ENCODE measurements around the gene FAM186B. TPM values are rescaled to one million over a fixed set of nuclear protein-coding genes. Genes with fewer than 3 reads are reported as not detected.

The FAM186B gene
- total RNA-seq, 1 donor from 2014 or later: not detected

GRCh38 chr12:49554266-49554665 lies 51.2 kb downstream of the FAM186B start:
- Histone ChIP-seq H3K27ac (ENCODE audit: low read depth, low read length) (no peak overlapping the region), H3K4me3 (ENCODE audit: low read length in 3 of 3) (no peak overlapping the region), H3K9me3 (ENCODE audit: control insufficient read depth in 3 of 3, low read length in 3 of 3) (no peaks in the 10 kb centered on the region)

GRCh38 chr12:49553512-49554088 lies 51.8 kb downstream of the FAM186B start:
- H3K4me1 ChIP-seq (ENCODE audit: control insufficient read depth in 3 of 3, insufficient read depth in 3 of 3, low read length in 3 of 3): peaks cover 23 to 27% (median 25%) of the 10 kb centered on the region in 3 donors
- H3K9me3 ChIP-seq (ENCODE audit: control insufficient read depth in 3 of 3, low read length in 3 of 3): no peaks in the 10 kb centered on the region
- H3K27ac ChIP-seq (ENCODE audit: low read depth, low read length): no peak overlapping the region
- H3K9ac ChIP-seq (ENCODE audit: low read depth in 1 of 3, low read length in 3 of 3): no peak overlapping the region
- peaks cover 3 to 11% (median 7%) of the 10 kb centered on the region in 3 donors for H3K27me3 ChIP-seq (ENCODE audit: control insufficient read depth in 3 of 3, insufficient read depth in 3 of 3, low read length in 3 of 3)
- H3K4me3 ChIP-seq (ENCODE audit: low read length in 3 of 3): no peak overlapping the region
- H3K36me3 ChIP-seq (ENCODE audit: control insufficient read depth in 3 of 3, insufficient read depth in 3 of 3, low read length in 3 of 3): peaks cover 24 to 28% (median 26%) of the 10 kb centered on the region in 3 donors

More at GRCh38 chr12:49554266-49554665, 51.2 kb downstream of the FAM186B start:
- H3K4me1 ChIP-seq (ENCODE audit: control insufficient read depth in 3 of 3, insufficient read depth in 3 of 3, low read length in 3 of 3): peaks cover 16 to 20% (median 18%) of the 10 kb centered on the region in 3 donors
- H3K36me3 ChIP-seq (ENCODE audit: control insufficient read depth in 3 of 3, insufficient read depth in 3 of 3, low read length in 3 of 3): peaks cover 31 to 35% (median 33%) of the 10 kb centered on the region in 3 donors
- H3K9ac ChIP-seq (ENCODE audit: low read depth in 1 of 3, low read length in 3 of 3): peak overlapping the region in 1 of 3 donors; percentile 8
- H3K27me3 ChIP-seq (ENCODE audit: control insufficient read depth in 3 of 3, insufficient read depth in 3 of 3, low read length in 3 of 3): peaks cover 2 to 5% (median 3%) of the 10 kb centered on the region in 3 donors

GRCh38 chr12:49552899-49553298 lies 52.5 kb downstream of the FAM186B start:
- Histone ChIP-seq H3K27ac (ENCODE audit: low read depth, low read length) (no peak overlapping the region), H3K4me1 (ENCODE audit: control insufficient read depth in 3 of 3, insufficient read depth in 3 of 3, low read length in 3 of 3) (peaks cover 24 to 31% (median 28%) of the 10 kb centered on the region in 3 donors), H3K4me3 (ENCODE audit: low read length in 3 of 3) (no peak overlapping the region), H3K9ac (ENCODE audit: low read depth in 1 of 3, low read length in 3 of 3) (no peak overlapping the region), H3K27me3 (ENCODE audit: control insufficient read depth in 3 of 3, insufficient read depth in 3 of 3, low read length in 3 of 3) (peaks cover 6 to 18% (median 14%) of the 10 kb centered on the region in 3 donors), H3K36me3 (ENCODE audit: control insufficient read depth in 3 of 3, insufficient read depth in 3 of 3, low read length in 3 of 3) (peaks cover 19 to 21% (median 20%) of the 10 kb centered on the region in 3 donors), H3K9me3 (ENCODE audit: control insufficient read depth in 3 of 3, low read length in 3 of 3) (no peaks in the 10 kb centered on the region)

- peaks cover 10 to 23% (median 19%) of the 10 kb centered on the region in 3 donors for H3K27me3 ChIP-seq (ENCODE audit: control insufficient read depth in 3 of 3, insufficient read depth in 3 of 3, low read length in 3 of 3)
- H3K4me1 ChIP-seq (ENCODE audit: control insufficient read depth in 3 of 3, insufficient read depth in 3 of 3, low read length in 3 of 3): peaks cover 24 to 31% (median 28%) of the 10 kb centered on the region in 3 donors
- peaks cover 14 to 16% (median 16%) of the 10 kb centered on the region in 3 donors for H3K36me3 ChIP-seq (ENCODE audit: control insufficient read depth in 3 of 3, insufficient read depth in 3 of 3, low read length in 3 of 3)
- peak overlapping the region in 1 of 3 donors; percentile 29 for H3K4me3 ChIP-seq (ENCODE audit: low read length in 3 of 3)
- no peaks in the 10 kb centered on the region for H3K9me3 ChIP-seq (ENCODE audit: control insufficient read depth in 3 of 3, low read length in 3 of 3)
- H3K9ac ChIP-seq (ENCODE audit: low read depth in 1 of 3, low read length in 3 of 3): peak overlapping the region in 1 of 3 donors; percentile 41
- H3K27ac ChIP-seq (ENCODE audit: low read depth, low read length): peak overlapping the region; percentile 6
Measured at GRCh38 chr12:49552425-49552824, 53.0 kb downstream of the FAM186B start.

DNA sequence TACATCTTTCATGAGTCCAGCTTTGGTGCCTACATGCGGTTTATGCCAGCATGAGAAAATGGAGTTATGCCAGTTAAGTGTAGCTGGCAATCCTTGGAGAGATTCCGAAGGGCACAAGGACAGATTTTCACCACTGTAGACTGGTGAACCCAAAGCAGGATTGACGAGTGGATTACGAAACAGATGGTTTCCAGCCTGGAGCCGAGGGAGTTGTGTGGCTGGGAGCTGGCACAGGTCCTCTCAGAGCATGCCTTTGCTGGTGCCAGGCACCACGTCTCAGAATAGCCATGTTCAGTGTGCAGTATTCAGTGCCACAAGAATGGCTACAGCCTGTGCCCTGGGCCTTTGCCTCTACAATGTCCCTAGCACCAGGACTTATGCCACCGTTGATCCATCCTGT lies 53.4 kb downstream of the FAM186B start:
- Histone ChIP-seq H3K4me1 (ENCODE audit: control insufficient read depth in 3 of 3, insufficient read depth in 3 of 3, low read length in 3 of 3) (peaks cover 24 to 31% (median 28%) of the 10 kb centered on the region in 3 donors), H3K27me3 (ENCODE audit: control insufficient read depth in 3 of 3, insufficient read depth in 3 of 3, low read length in 3 of 3) (peaks cover 14 to 26% (median 23%) of the 10 kb centered on the region in 3 donors), H3K9me3 (ENCODE audit: control insufficient read depth in 3 of 3, low read length in 3 of 3) (no peaks in the 10 kb centered on the region), H3K36me3 (ENCODE audit: control insufficient read depth in 3 of 3, insufficient read depth in 3 of 3, low read length in 3 of 3) (peaks cover 10 to 13% (median 13%) of the 10 kb centered on the region in 3 donors), H3K4me3 (ENCODE audit: low read length in 3 of 3) (peak overlapping the region in 2 of 3 donors; percentile 18 to 29), H3K9ac (ENCODE audit: low read depth in 1 of 3, low read length in 3 of 3) (peak overlapping the region in 1 of 3 donors; percentile 41), H3K27ac (ENCODE audit: low read depth, low read length) (peak overlapping the region; percentile 6)

DNA sequence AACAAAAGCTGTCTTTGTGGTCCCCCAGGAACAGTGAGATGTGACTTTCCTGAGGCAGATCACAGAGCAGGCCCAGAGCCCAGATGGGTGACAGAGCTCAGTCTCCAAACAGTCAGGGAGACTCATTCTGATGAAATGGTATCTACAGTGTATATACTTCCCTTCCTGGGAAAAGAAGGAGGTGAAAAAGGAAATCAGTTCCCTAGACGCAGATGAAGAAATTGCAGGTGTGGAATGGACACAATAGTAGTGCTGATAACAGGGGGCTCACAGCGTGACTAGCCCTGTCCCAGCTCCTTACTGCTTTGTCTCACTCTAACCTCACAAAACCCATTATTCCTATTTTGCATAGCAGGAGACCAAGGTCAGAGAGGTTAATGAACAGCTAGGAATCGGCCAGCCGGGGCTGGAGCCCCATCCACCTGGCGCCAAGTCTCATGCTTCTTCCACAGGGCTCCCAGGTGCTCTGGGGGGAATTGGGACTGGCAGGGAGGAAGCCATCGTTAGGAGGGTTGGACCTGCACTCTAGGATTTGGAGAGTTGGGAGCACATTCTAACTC lies 54.7 kb downstream of the FAM186B start:
- no peak overlapping the region for H3K27ac ChIP-seq (ENCODE audit: low read depth, low read length)
- peaks cover 22 to 35% (median 33%) of the 10 kb centered on the region in 3 donors for H3K27me3 ChIP-seq (ENCODE audit: control insufficient read depth in 3 of 3, insufficient read depth in 3 of 3, low read length in 3 of 3)
- H3K4me1 ChIP-seq (ENCODE audit: control insufficient read depth in 3 of 3, insufficient read depth in 3 of 3, low read length in 3 of 3): peaks cover 24 to 31% (median 28%) of the 10 kb centered on the region in 3 donors
- H3K4me3 ChIP-seq (ENCODE audit: low read length in 3 of 3): no peak overlapping the region
- peaks cover 0 to 3% (median under 1%) of the 10 kb centered on the region in 3 donors for H3K36me3 ChIP-seq (ENCODE audit: control insufficient read depth in 3 of 3, insufficient read depth in 3 of 3, low read length in 3 of 3)
- no peak overlapping the region for H3K9ac ChIP-seq (ENCODE audit: low read depth in 1 of 3, low read length in 3 of 3)
- no peaks in the 10 kb centered on the region for H3K9me3 ChIP-seq (ENCODE audit: control insufficient read depth in 3 of 3, low read length in 3 of 3)

- peak overlapping the region in 1 of 3 donors; percentile 56 for H3K4me3 ChIP-seq (ENCODE audit: low read length in 3 of 3)
- peak overlapping the region in 1 of 3 donors; percentile 72 for H3K9ac ChIP-seq (ENCODE audit: low read depth in 1 of 3, low read length in 3 of 3)
Measured at GRCh38 chr12:49549735-49550692, 55.4 kb downstream of the FAM186B start.

GRCh38 chr12:49548822-49549648 lies 56.4 kb downstream of the FAM186B start:
- no peaks in the 10 kb centered on the region for H3K36me3 ChIP-seq (ENCODE audit: control insufficient read depth in 3 of 3, insufficient read depth in 3 of 3, low read length in 3 of 3)
- peak overlapping the region; percentile 56 to 70 (median 68) for H3K4me3 ChIP-seq (ENCODE audit: low read length in 3 of 3)
- no peaks in the 10 kb centered on the region for H3K9me3 ChIP-seq (ENCODE audit: control insufficient read depth in 3 of 3, low read length in 3 of 3)
- H3K9ac ChIP-seq (ENCODE audit: low read depth in 1 of 3, low read length in 3 of 3): peak overlapping the region; percentile 38 to 72 (median 51)
- peaks cover 24 to 31% (median 28%) of the 10 kb centered on the region in 3 donors for H3K4me1 ChIP-seq (ENCODE audit: control insufficient read depth in 3 of 3, insufficient read depth in 3 of 3, low read length in 3 of 3)
- no peak overlapping the region for H3K27ac ChIP-seq (ENCODE audit: low read depth, low read length)
- peaks cover 36 to 46% (median 37%) of the 10 kb centered on the region in 3 donors for H3K27me3 ChIP-seq (ENCODE audit: control insufficient read depth in 3 of 3, insufficient read depth in 3 of 3, low read length in 3 of 3)

More at GRCh38 chr12:49549735-49550692, 55.4 kb downstream of the FAM186B start:
- Histone ChIP-seq H3K27me3 (ENCODE audit: control insufficient read depth in 3 of 3, insufficient read depth in 3 of 3, low read length in 3 of 3) (peaks cover 29 to 39% (median 37%) of the 10 kb centered on the region in 3 donors), H3K9me3 (ENCODE audit: control insufficient read depth in 3 of 3, low read length in 3 of 3) (no peaks in the 10 kb centered on the region), H3K4me1 (ENCODE audit: control insufficient read depth in 3 of 3, insufficient read depth in 3 of 3, low read length in 3 of 3) (peaks cover 24 to 31% (median 28%) of the 10 kb centered on the region in 3 donors), H3K36me3 (ENCODE audit: control insufficient read depth in 3 of 3, insufficient read depth in 3 of 3, low read length in 3 of 3) (no peaks in the 10 kb centered on the region), H3K27ac (ENCODE audit: low read depth, low read length) (no peak overlapping the region)

GRCh38 chr12:49548481-49548821 lies 57.0 kb downstream of the FAM186B start:
- Histone ChIP-seq H3K4me3 (ENCODE audit: low read length in 3 of 3) (peak overlapping the region; percentile 56 to 70 (median 68)), H3K36me3 (ENCODE audit: control insufficient read depth in 3 of 3, insufficient read depth in 3 of 3, low read length in 3 of 3) (no peaks in the 10 kb centered on the region), H3K9ac (ENCODE audit: low read depth in 1 of 3, low read length in 3 of 3) (peak overlapping the region in 1 of 3 donors; percentile 72), H3K4me1 (ENCODE audit: control insufficient read depth in 3 of 3, insufficient read depth in 3 of 3, low read length in 3 of 3) (peaks cover 24 to 31% (median 28%) of the 10 kb centered on the region in 3 donors), H3K27ac (ENCODE audit: low read depth, low read length) (no peak overlapping the region), H3K9me3 (ENCODE audit: control insufficient read depth in 3 of 3, low read length in 3 of 3) (no peaks in the 10 kb centered on the region), H3K27me3 (ENCODE audit: control insufficient read depth in 3 of 3, insufficient read depth in 3 of 3, low read length in 3 of 3) (peaks cover 37 to 49% (median 37%) of the 10 kb centered on the region in 3 donors)

All from skeletal muscle tissue (tissue), 4 donors.